ENCODE data around the gene SYCE1. TPM values are rescaled to one million over a fixed set of nuclear protein-coding genes. Genes with fewer than 3 reads are reported as not detected.

SYCE1 gene
- total RNA-seq, 2 donors from 2014 or later: not detected

- Histone ChIP-seq H3K4me3 (ENCODE audit: low read length) (no peak overlapping the region), H3K9me3 (ENCODE audit: control insufficient read depth, low read length) (peaks cover 83% of the 10 kb centered on the region), H3K36me3 (ENCODE audit: control insufficient read depth, insufficient read depth, low read length) (no peaks in the 10 kb centered on the region), H3K27ac (ENCODE audit: low read depth, low read length) (no peak overlapping the region), H3K9ac (ENCODE audit: extremely low read depth, low read length, poor library complexity, severe bottlenecking) (no peak overlapping the region), H3K27me3 (ENCODE audit: control insufficient read depth, insufficient read depth, low read length, poor library complexity, severe bottlenecking) (no peaks in the 10 kb centered on the region), H3K4me1 (ENCODE audit: control insufficient read depth, insufficient read depth, low read length) (no peaks in the 10 kb centered on the region)
- no peaks in the 10 kb centered on the region for H3K36me3 Mint-ChIP-seq (ENCODE audit: low read depth)
- no peaks in the 10 kb centered on the region for H3K4me1 Mint-ChIP-seq
- TF ChIP-seq CTCF (conservative IDR thresholded peaks at IDR 0.05): no peak
- H3K27ac Mint-ChIP-seq: no peak overlapping the region
- 53% methylated on average over 2 of the region's 4 CpGs; no CpG with 5 or more reads in 1 of the 2 experiments for WGBS, 2 experiments (ENCODE audit: insufficient coverage in 1 of 2, insufficient read length in 1 of 2)
- no peak overlapping the region for H3K4me3 Mint-ChIP-seq
- H3K27me3 Mint-ChIP-seq (ENCODE audit: insufficient read depth): no peaks in the 10 kb centered on the region
- H3K9me3 Mint-ChIP-seq: peaks cover 82% of the 10 kb centered on the region
- DNase-seq: no peak
Observed at GRCh38 chr10:133511907-133512528, 53.4 kb downstream of the SYCE1 start.

GRCh38 chr10:133511408-133511807, 54.0 kb downstream of the SYCE1 start:
- Histone ChIP-seq H3K4me3 (ENCODE audit: low read length) (no peak overlapping the region), H3K9me3 (ENCODE audit: control insufficient read depth, low read length) (peaks cover 78% of the 10 kb centered on the region), H3K4me1 (ENCODE audit: control insufficient read depth, insufficient read depth, low read length) (no peaks in the 10 kb centered on the region), H3K9ac (ENCODE audit: extremely low read depth, low read length, poor library complexity, severe bottlenecking) (no peak overlapping the region), H3K27ac (ENCODE audit: low read depth, low read length) (no peak overlapping the region), H3K27me3 (ENCODE audit: control insufficient read depth, insufficient read depth, low read length, poor library complexity, severe bottlenecking) (no peaks in the 10 kb centered on the region), H3K36me3 (ENCODE audit: control insufficient read depth, insufficient read depth, low read length) (no peaks in the 10 kb centered on the region)
- H3K36me3 Mint-ChIP-seq (ENCODE audit: low read depth): no peaks in the 10 kb centered on the region
- peaks cover 81% of the 10 kb centered on the region for H3K9me3 Mint-ChIP-seq
- H3K4me1 Mint-ChIP-seq: no peaks in the 10 kb centered on the region
- 74 to 80% methylated on average over 1 to 3 of the region's 4 CpGs for WGBS, 2 experiments (ENCODE audit: insufficient coverage in 1 of 2, insufficient read length in 1 of 2)
- no peaks in the 10 kb centered on the region for H3K27me3 Mint-ChIP-seq (ENCODE audit: insufficient read depth)
- TF ChIP-seq CTCF (conservative IDR thresholded peaks at IDR 0.05): no peak
- H3K27ac Mint-ChIP-seq: no peak overlapping the region
- no peak for DNase-seq
- no peak overlapping the region for H3K4me3 Mint-ChIP-seq

- H3K4me3 ChIP-seq (ENCODE audit: low read length): no peak overlapping the region
- peaks cover 73% of the 10 kb centered on the region for H3K9me3 Mint-ChIP-seq
- no peaks in the 10 kb centered on the region for H3K4me1 ChIP-seq (ENCODE audit: control insufficient read depth, insufficient read depth, low read length)
- H3K36me3 ChIP-seq (ENCODE audit: control insufficient read depth, insufficient read depth, low read length): no peaks in the 10 kb centered on the region
- no peak overlapping the region for H3K27ac Mint-ChIP-seq
- H3K9ac ChIP-seq (ENCODE audit: extremely low read depth, low read length, poor library complexity, severe bottlenecking): no peak overlapping the region
- no peaks in the 10 kb centered on the region for H3K27me3 ChIP-seq (ENCODE audit: control insufficient read depth, insufficient read depth, low read length, poor library complexity, severe bottlenecking)
- no peak for TF ChIP-seq CTCF (conservative IDR thresholded peaks at IDR 0.05)
- no peaks in the 10 kb centered on the region for H3K36me3 Mint-ChIP-seq (ENCODE audit: low read depth)
- DNase-seq: no peak
- H3K27me3 Mint-ChIP-seq (ENCODE audit: insufficient read depth): no peaks in the 10 kb centered on the region
- H3K4me3 Mint-ChIP-seq: no peak overlapping the region
- peaks cover 63% of the 10 kb centered on the region for H3K9me3 ChIP-seq (ENCODE audit: control insufficient read depth, low read length)
- no peak overlapping the region for H3K27ac ChIP-seq (ENCODE audit: low read depth, low read length)
- 65 to 73% methylated on average over 2 of the region's 4 CpGs for WGBS, 2 experiments (ENCODE audit: insufficient coverage in 1 of 2, insufficient read length in 1 of 2)
- no peaks in the 10 kb centered on the region for H3K4me1 Mint-ChIP-seq
Observed at GRCh38 chr10:133509700-133510099, 55.7 kb downstream of the SYCE1 start.

Other genes starting within 250 kb of the SYCE1 start
- gene CALY, start 228.7 kb downstream of the SYCE1 start, total RNA-seq: 1 to 10 TPM in 1 of 2 donors, under 1 TPM in 1; 0.75 to 1.3 TPM
- gene PRAP1, start 218.2 kb downstream of the SYCE1 start, total RNA-seq: not detected
- gene FUOM, start 207.6 kb downstream of the SYCE1 start, total RNA-seq: 10 to 100 TPM; 81.0 to 83.9 TPM
- gene ECHS1, start 192.2 kb downstream of the SYCE1 start, total RNA-seq: 100 to 1,000 TPM in 1 of 2 donors, 10 to 100 TPM in 1; 92.3 to 102 TPM
- 10 to 100 TPM in 1 of 2 donors, 1 to 10 TPM in 1; 9.7 to 11.1 TPM for gene PAOX, start 186.3 kb downstream of the SYCE1 start, total RNA-seq
- gene MTG1, start 171.4 kb downstream of the SYCE1 start, total RNA-seq: 10 to 100 TPM; 71.3 to 86.0 TPM
- under 1 TPM; 0.11 to 0.24 TPM for gene SPRN, start 141.0 kb downstream of the SYCE1 start, total RNA-seq
- under 1 TPM; 0.37 to 0.80 TPM for gene SCART1, start 111.6 kb downstream of the SYCE1 start, total RNA-seq
- gene CYP2E1, start 38.2 kb downstream of the SYCE1 start, total RNA-seq: under 1 TPM; 0.77 to 0.86 TPM
- gene FRG2B, start 61.2 kb upstream of the SYCE1 start, total RNA-seq: not detected